NT2/D1 (cell line): Measurements from ENCODE around the gene BCL7C.
"Not testable (repeated sequence)": the region's sequence is repeated elsewhere in the genome, so short reads cannot be mapped to it uniquely, and the experiment has no call there.

ENCODE experiments used
- DNase-seq: peaks from one replicate; pipeline ENCODE4 v3.0.0-alpha.2; 2011; ENCODE audit warnings: low read depth, low spot score
- H3K27me3 ChIP-seq: 2 replicates; pipeline ENCODE4 v1.6.0; 2011; ENCODE audit warnings: mild to moderate bottlenecking; ENCODE audit not compliant: insufficient read length, insufficient read depth
- H3K36me3 ChIP-seq: 2 replicates; pipeline ENCODE4 v1.6.1; 2011; ENCODE audit warnings: mild to moderate bottlenecking, low read length, mixed read lengths; ENCODE audit not compliant: insufficient read depth, insufficient read length
- H3K4me1 ChIP-seq: 2 replicates; pipeline ENCODE4 v1.5.1; 2011; ENCODE audit not compliant: insufficient read depth, insufficient read length
- H3K4me3 ChIP-seq: 2 replicates; pipeline ENCODE4 v1.5.1; 2011; ENCODE audit warnings: low read depth; ENCODE audit not compliant: insufficient read length
- H3K9ac ChIP-seq: 2 replicates; pipeline ENCODE4 v1.6.0; 2011; ENCODE audit warnings: low read depth; ENCODE audit not compliant: insufficient read length
- H3K9me3 ChIP-seq: 2 replicates; pipeline ENCODE4 v1.5.1; 2011; ENCODE audit warnings: mild to moderate bottlenecking, low read length; ENCODE audit not compliant: insufficient read depth
- SUZ12 ChIP-seq: IDR thresholded peaks from 2 replicates; pipeline ENCODE4 v1.6.1; 2011; ENCODE audit not compliant: insufficient read length, insufficient read depth; ENCODE audit errors: extremely low read depth
- YY1 ChIP-seq: IDR thresholded peaks from 2 replicates; pipeline ENCODE4 v1.6.1; 2011; ENCODE audit not compliant: insufficient read length, insufficient read depth
- ZNF274 ChIP-seq: IDR thresholded peaks from 2 replicates; pipeline ENCODE4 v1.6.1; 2011; ENCODE audit warnings: mild to moderate bottlenecking, low read depth, low read length

BCL7C gene

GRCh38 chr16:30870904-30871303, 23.0 kb downstream of the BCL7C start:
- Histone ChIP-seq H3K27me3 (peaks cover 22% of the 10 kb centered on the region), H3K36me3 (peaks cover 9% of the 10 kb centered on the region), H3K9me3 (no peaks in the 10 kb centered on the region), H3K4me3 (no peak overlapping the region), H3K9ac (no peak overlapping the region), H3K4me1 (peaks cover 2% of the 10 kb centered on the region)
- no peak for DNase-seq
- TF ChIP-seq ZNF274 (no peak), YY1 (no peak), SUZ12 (no peak)

GRCh38 chr16:30867747-30868146, 26.1 kb downstream of the BCL7C start:
- TF ChIP-seq ZNF274 (no peak), SUZ12 (no peak), YY1 (no peak)
- DNase-seq, result no peak
- Histone ChIP-seq H3K36me3 (peaks cover 4% of the 10 kb centered on the region), H3K4me1 (no peaks in the 10 kb centered on the region), H3K9ac (no peak overlapping the region), H3K9me3 (peaks cover 11% of the 10 kb centered on the region; the same call in 1 of the 2 replicates), H3K4me3 (no peak overlapping the region), H3K27me3 (peaks cover 15% of the 10 kb centered on the region)

GRCh38 chr16:30866031-30866430, 27.8 kb downstream of the BCL7C start:
- H3K36me3 ChIP-seq, result no peaks in the 10 kb centered on the region
- DNase-seq, result no peak
- H3K4me1 ChIP-seq, result no peaks in the 10 kb centered on the region
- peaks cover 5% of the 10 kb centered on the region for H3K27me3 ChIP-seq
- H3K4me3 ChIP-seq, result no peak overlapping the region
- no peak for TF ChIP-seq SUZ12
- TF ChIP-seq YY1, result no peak
- TF ChIP-seq ZNF274, result no peak
- H3K9me3 ChIP-seq, result peaks cover 27% of the 10 kb centered on the region; the same call in 1 of the 2 replicates
- no peak overlapping the region for H3K9ac ChIP-seq

GRCh38 chr16:30863178-30863577, 30.7 kb downstream of the BCL7C start:
- H3K4me1 ChIP-seq, H3K36me3 ChIP-seq, H3K4me3 ChIP-seq, H3K9ac ChIP-seq, DNase-seq: not testable (repeated sequence)
- peaks cover 28% of the 10 kb centered on the region; the same call in 1 of the 2 replicates for H3K9me3 ChIP-seq
- H3K27me3 ChIP-seq, result peaks cover 24% of the 10 kb centered on the region

- H3K9ac ChIP-seq, H3K4me1 ChIP-seq, H3K4me3 ChIP-seq, DNase-seq, H3K36me3 ChIP-seq: not testable (repeated sequence)
- Histone ChIP-seq H3K9me3 (peaks cover 28% of the 10 kb centered on the region; the same call in 1 of the 2 replicates), H3K27me3 (peaks cover 27% of the 10 kb centered on the region)
Observed at GRCh38 chr16:30860729-30861128, 33.1 kb downstream of the BCL7C start.

GRCh38 chr16:30858829-30859423, 35.0 kb downstream of the BCL7C start:
- Histone ChIP-seq H3K27me3 (peaks cover 35% of the 10 kb centered on the region), H3K36me3 (no peaks in the 10 kb centered on the region), H3K4me3 (no peak overlapping the region), H3K4me1 (peaks cover 10% of the 10 kb centered on the region), H3K9ac (no peak overlapping the region), H3K9me3 (peaks cover 28% of the 10 kb centered on the region; the same call in 1 of the 2 replicates)
- no peak for DNase-seq
- TF ChIP-seq ZNF274 (no peak), YY1 (no peak), SUZ12 (no peak)

- no peak overlapping the region for H3K9ac ChIP-seq
- H3K4me1 ChIP-seq, result peaks cover 10% of the 10 kb centered on the region
- DNase-seq, result no peak
- H3K9me3 ChIP-seq, result peaks cover 20% of the 10 kb centered on the region; the same call in 1 of the 2 replicates
- TF ChIP-seq SUZ12 (no peak), ZNF274 (no peak), YY1 (no peak)
- H3K4me3 ChIP-seq, result no peak overlapping the region
- no peaks in the 10 kb centered on the region for H3K36me3 ChIP-seq
- peaks cover 35% of the 10 kb centered on the region for H3K27me3 ChIP-seq
Observed at GRCh38 chr16:30858111-30858495, 35.8 kb downstream of the BCL7C start.

- Histone ChIP-seq H3K9me3 (no peaks in the 10 kb centered on the region), H3K27me3 (peaks cover 17% of the 10 kb centered on the region)
- TF ChIP-seq YY1 (no peak), SUZ12 (no peak), ZNF274 (no peak)
Observed at GRCh38 chr16:30853758-30854157, 40.1 kb downstream of the BCL7C start.

More at GRCh38 chr16:30853758-30854157, 40.1 kb downstream of the BCL7C start:
- DNase-seq, result no peak
- Histone ChIP-seq H3K4me1 (peaks cover 10% of the 10 kb centered on the region), H3K9ac (no peak overlapping the region), H3K36me3 (no peaks in the 10 kb centered on the region), H3K4me3 (no peak overlapping the region)
